Activated CD4-positive, alpha-beta T cell treated with anti-CD3 and anti-CD28 coated beads, Interleukin-2, amount 10 ng/mL, durations not matched to agents 7 days and 5 days (primary cell): Measurements from ENCODE around the gene DUS2. TPM values are rescaled to one million over a fixed set of nuclear protein-coding genes. Genes with fewer than 3 reads are reported as not detected.

Experiments
- CTCF ChIA-PET: fragments of 350-600 bp; sonication (Branson Sonifier 250); formaldehyde crosslinking; loops from one replicate; lab custom pipeline; 2021; ENCODE audit warnings: antibody characterized with exemption; lab: Charles Lee
- POLR2A ChIA-PET: fragments of 350-600 bp; sonication (Branson Sonifier 250); formaldehyde crosslinking; loops from one replicate; lab custom pipeline; 2021; ENCODE audit warnings: antibody characterized with exemption; lab: Charles Lee
- DNase-seq: peaks from one replicate; pipeline ENCODE4 v3.0.0-alpha.2; 2020
- H3K27ac Mint-ChIP-seq: one replicate; pipeline ENCODE4 v1.8.0; 2021; ENCODE audit warnings: mild to moderate bottlenecking, moderate library complexity, mixed read lengths
- H3K27me3 Mint-ChIP-seq: one replicate; pipeline ENCODE4 v1.8.0; 2021; ENCODE audit warnings: mixed read lengths
- H3K36me3 Mint-ChIP-seq: one replicate; pipeline ENCODE4 v1.8.0; 2021; ENCODE audit warnings: low read depth, mixed read lengths
- H3K4me1 Mint-ChIP-seq: one replicate; pipeline ENCODE4 v1.8.0; 2021; ENCODE audit warnings: mixed read lengths
- H3K4me3 Mint-ChIP-seq: one replicate; pipeline ENCODE4 v1.8.0; 2021; ENCODE audit warnings: mild to moderate bottlenecking, moderate library complexity, mixed read lengths
- H3K9me3 Mint-ChIP-seq: one replicate; pipeline ENCODE4 v1.8.0; 2021; ENCODE audit warnings: mixed read lengths
- total RNA-seq, 2 experiments: library from RNA; stranded (reverse); gene quantifications; one replicate each; pipeline ENCODE4 v1.2.3, GENCODE V29; 2021

Gene DUS2
- total RNA-seq, 2 experiments from 2014 or later: 21.5 to 23.4 TPM

GRCh38 chr16:68031951-68032350 lies 8.9 kb downstream of the DUS2 start:
- CTCF ChIA-PET: interaction anchor here (1.2 to 2.1 kb wide), 2 partner anchors 9 to 10 kb away, joined by 4 to 8 read pairs; partner anchors contain the start of genes DDX28 and DUS2

GRCh38 chr16:68033101-68033500 lies 10.0 kb downstream of the DUS2 start:
- Mint-ChIP-seq H3K27ac (no peak overlapping the region), H3K4me3 (no peak overlapping the region), H3K27me3 (no peaks in the 10 kb centered on the region), H3K4me1 (peaks cover 31% of the 10 kb centered on the region), H3K36me3 (peaks cover 16% of the 10 kb centered on the region), H3K9me3 (no peaks in the 10 kb centered on the region)
- no peak for DNase-seq
- POLR2A ChIA-PET: no interaction called here
- CTCF ChIA-PET: interaction anchor here (0.6 to 2.6 kb wide), 5 partner anchors 8 to 261 kb away, joined by 3 to 7 read pairs (median 4); no protein-coding TSS in a partner anchor

More at GRCh38 chr16:68031951-68032350, 8.9 kb downstream of the DUS2 start:
- peaks cover 18% of the 10 kb centered on the region for H3K36me3 Mint-ChIP-seq
- POLR2A ChIA-PET: no interaction called here
- DNase-seq: no peak
- no peak overlapping the region for H3K4me3 Mint-ChIP-seq
- no peaks in the 10 kb centered on the region for H3K27me3 Mint-ChIP-seq
- H3K27ac Mint-ChIP-seq: peak overlapping the region; percentile 76
- H3K4me1 Mint-ChIP-seq: peaks cover 23% of the 10 kb centered on the region
- no peaks in the 10 kb centered on the region for H3K9me3 Mint-ChIP-seq

- H3K9me3 Mint-ChIP-seq: no peaks in the 10 kb centered on the region
- DNase-seq: no peak
- no peaks in the 10 kb centered on the region for H3K27me3 Mint-ChIP-seq
- CTCF ChIA-PET: interaction anchor here (0.6 to 2.6 kb wide), 9 partner anchors 10 to 490 kb away, joined by 3 to 7 read pairs (median 4); no protein-coding TSS in a partner anchor
- H3K4me1 Mint-ChIP-seq: peaks cover 41% of the 10 kb centered on the region
- no peak overlapping the region for H3K4me3 Mint-ChIP-seq
- H3K36me3 Mint-ChIP-seq: peaks cover 24% of the 10 kb centered on the region
- H3K27ac Mint-ChIP-seq: no peak overlapping the region
- POLR2A ChIA-PET: interaction anchor here (0.6 kb wide), 1 partner anchor 288 kb away, joined by 5 read pairs; no protein-coding TSS in a partner anchor
Observed at GRCh38 chr16:68035227-68035626, 12.1 kb downstream of the DUS2 start.

GRCh38 chr16:68037841-68038597 lies 14.9 kb downstream of the DUS2 start:
- H3K27ac Mint-ChIP-seq: peak overlapping the region; percentile 9

GRCh38 chr16:68040506-68041288 lies 17.6 kb downstream of the DUS2 start:
- Mint-ChIP-seq H3K27ac (peak overlapping the region; percentile 25), H3K9me3 (no peaks in the 10 kb centered on the region), H3K4me1 (peaks cover 30% of the 10 kb centered on the region), H3K4me3 (no peak overlapping the region), H3K36me3 (peaks cover 27% of the 10 kb centered on the region), H3K27me3 (no peaks in the 10 kb centered on the region)
- ChIA-PET POLR2A (no interaction called here), CTCF (interaction anchor here (0.5 to 2.2 kb wide), 45 partner anchors 8 to 1435 kb away, joined by 3 to 14 read pairs (median 4); partner anchors contain the start of genes DPEP2, DUS2, RANBP10 and SLC7A6)
- DNase-seq: peak; percentile 92

More at GRCh38 chr16:68037841-68038597, 14.9 kb downstream of the DUS2 start:
- no peak overlapping the region for H3K4me3 Mint-ChIP-seq
- no peak for DNase-seq
- peaks cover 26% of the 10 kb centered on the region for H3K36me3 Mint-ChIP-seq
- no peaks in the 10 kb centered on the region for H3K9me3 Mint-ChIP-seq
- H3K4me1 Mint-ChIP-seq: peaks cover 34% of the 10 kb centered on the region
- H3K27me3 Mint-ChIP-seq: no peaks in the 10 kb centered on the region
- ChIA-PET CTCF (interaction anchor here (1.0 kb wide), 1 partner anchor 11 kb away, joined by 3 read pairs; no protein-coding TSS in a partner anchor), POLR2A (no interaction called here)

GRCh38 chr16:68041783-68042182 lies 18.7 kb downstream of the DUS2 start:
- H3K27ac Mint-ChIP-seq: no peak overlapping the region
- H3K4me3 Mint-ChIP-seq: no peak overlapping the region
- no peaks in the 10 kb centered on the region for H3K27me3 Mint-ChIP-seq
- peaks cover 26% of the 10 kb centered on the region for H3K36me3 Mint-ChIP-seq
- POLR2A ChIA-PET: no interaction called here
- no peaks in the 10 kb centered on the region for H3K9me3 Mint-ChIP-seq
- CTCF ChIA-PET: interaction anchor here (0.7 to 2.2 kb wide), 3 partner anchors 12 to 102 kb away, joined by 3 to 8 read pairs (median 7); no protein-coding TSS in a partner anchor
- no peak for DNase-seq
- peaks cover 33% of the 10 kb centered on the region for H3K4me1 Mint-ChIP-seq

GRCh38 chr16:68046106-68046505 lies 23.0 kb downstream of the DUS2 start:
- ChIA-PET CTCF (no interaction called here), POLR2A (no interaction called here)
- Mint-ChIP-seq H3K27me3 (no peaks in the 10 kb centered on the region), H3K4me3 (no peak overlapping the region), H3K4me1 (peaks cover 14% of the 10 kb centered on the region), H3K27ac (peak overlapping the region; percentile 54), H3K9me3 (no peaks in the 10 kb centered on the region), H3K36me3 (peaks cover 29% of the 10 kb centered on the region)
- no peak for DNase-seq

- no peak overlapping the region for H3K27ac Mint-ChIP-seq
- DNase-seq: no peak
- no peaks in the 10 kb centered on the region for H3K27me3 Mint-ChIP-seq
- no peak overlapping the region for H3K4me3 Mint-ChIP-seq
- ChIA-PET POLR2A (no interaction called here), CTCF (interaction anchor here (0.7 to 1.3 kb wide), 3 partner anchors 12 to 82 kb away, joined by 3 read pairs; partner anchors contain the start of gene NFATC3)
- peaks cover 14% of the 10 kb centered on the region for H3K4me1 Mint-ChIP-seq
- H3K36me3 Mint-ChIP-seq: peaks cover 30% of the 10 kb centered on the region
- no peaks in the 10 kb centered on the region for H3K9me3 Mint-ChIP-seq
Observed at GRCh38 chr16:68047987-68048386, 24.9 kb downstream of the DUS2 start.

- H3K4me3 Mint-ChIP-seq: no peak overlapping the region
- no peaks in the 10 kb centered on the region for H3K9me3 Mint-ChIP-seq
- ChIA-PET POLR2A (no interaction called here), CTCF (interaction anchor here (1.2 kb wide), 1 partner anchor 9 kb away, joined by 4 read pairs; no protein-coding TSS in a partner anchor)
- no peaks in the 10 kb centered on the region for H3K27me3 Mint-ChIP-seq
- peaks cover 13% of the 10 kb centered on the region for H3K4me1 Mint-ChIP-seq
- no peak overlapping the region for H3K27ac Mint-ChIP-seq
- no peak for DNase-seq
- H3K36me3 Mint-ChIP-seq: peaks cover 41% of the 10 kb centered on the region
Observed at GRCh38 chr16:68049449-68049848, 26.4 kb downstream of the DUS2 start.

- no peak overlapping the region for H3K4me3 Mint-ChIP-seq
- H3K27me3 Mint-ChIP-seq: no peaks in the 10 kb centered on the region
- H3K27ac Mint-ChIP-seq: no peak overlapping the region
- no peak for DNase-seq
- peaks cover 60% of the 10 kb centered on the region for H3K36me3 Mint-ChIP-seq
- no peaks in the 10 kb centered on the region for H3K9me3 Mint-ChIP-seq
- ChIA-PET CTCF (interaction anchor here (0.9 to 2.2 kb wide), 7 partner anchors 8 to 172 kb away, joined by 3 to 8 read pairs (median 3); no protein-coding TSS in a partner anchor), POLR2A (no interaction called here)
- H3K4me1 Mint-ChIP-seq: peaks cover 22% of the 10 kb centered on the region
Observed at GRCh38 chr16:68055395-68055794, 32.3 kb downstream of the DUS2 start.

GRCh38 chr16:68059804-68060203 lies 36.7 kb downstream of the DUS2 start:
- ChIA-PET POLR2A (no interaction called here), CTCF (interaction anchor here (0.7 to 1.9 kb wide), 5 partner anchors 9 to 243 kb away, joined by 3 to 8 read pairs (median 3); no protein-coding TSS in a partner anchor)
- Mint-ChIP-seq H3K27ac (peak overlapping the region; percentile 61), H3K4me3 (no peak overlapping the region), H3K9me3 (no peaks in the 10 kb centered on the region), H3K36me3 (peaks cover 61% of the 10 kb centered on the region), H3K4me1 (peaks cover 61% of the 10 kb centered on the region), H3K27me3 (no peaks in the 10 kb centered on the region)
- DNase-seq: peak; percentile 41

- H3K9me3 Mint-ChIP-seq: no peaks in the 10 kb centered on the region
- ChIA-PET POLR2A (interaction anchor here (1.3 kb wide), 1 partner anchor 24 kb away, joined by 3 read pairs; the partner anchor contains the start of gene NFATC3), CTCF (interaction anchor here (0.5 to 3.2 kb wide), 14 partner anchors 9 to 992 kb away, joined by 3 to 14 read pairs (median 3); partner anchors contain the start of gene NFATC3)
- H3K36me3 Mint-ChIP-seq: peaks cover 58% of the 10 kb centered on the region
- peaks cover 77% of the 10 kb centered on the region for H3K4me1 Mint-ChIP-seq
- peak overlapping the region; percentile 85 for H3K27ac Mint-ChIP-seq
- no peaks in the 10 kb centered on the region for H3K27me3 Mint-ChIP-seq
- H3K4me3 Mint-ChIP-seq: no peak overlapping the region
- DNase-seq: no peak
Observed at GRCh38 chr16:68061396-68061795, 38.3 kb downstream of the DUS2 start.
